Measurements from ENCODE around the gene AQP9.
A peak's percentile ranks its signal among the peaks of the same experiment; 100 is the strongest.
"Not testable (repeated sequence)": the region's sequence is repeated elsewhere in the genome, so short reads cannot be mapped to it uniquely, and the experiment has no call there.

AQP9 gene

DNA sequence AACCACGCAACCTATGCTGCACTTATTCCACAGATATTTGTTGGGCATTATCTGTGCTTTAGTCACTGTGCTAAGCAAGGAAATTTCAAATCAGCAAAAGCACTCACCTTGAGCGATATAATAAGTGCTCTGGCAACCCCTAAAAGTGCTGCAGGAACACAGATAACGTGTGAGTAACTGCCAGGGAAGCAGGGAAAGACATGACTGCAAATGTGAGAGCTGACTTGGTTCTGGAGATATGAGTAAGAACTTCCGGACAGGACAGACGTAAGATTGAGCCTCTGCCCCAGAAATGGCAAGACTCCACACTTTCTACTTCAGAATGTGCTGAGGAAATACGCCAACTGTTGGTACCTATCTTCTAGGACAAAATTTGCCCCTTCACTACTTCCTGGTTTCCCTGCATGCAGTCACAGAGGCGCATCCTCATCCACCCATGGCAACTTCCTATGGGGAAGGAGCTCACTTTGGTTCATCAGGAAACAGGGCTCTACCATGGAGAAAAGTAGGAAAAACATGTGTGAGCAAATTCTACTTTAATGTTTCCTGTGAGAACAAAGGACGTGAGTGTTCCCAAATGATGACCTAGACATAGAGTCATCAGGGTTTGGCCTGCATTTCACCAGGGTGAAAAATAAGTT is 41.7 kb downstream of the AQP9 start:
- no peak for DNase-seq (ENCODE audit: low read depth in 2 of 2)

DNA sequence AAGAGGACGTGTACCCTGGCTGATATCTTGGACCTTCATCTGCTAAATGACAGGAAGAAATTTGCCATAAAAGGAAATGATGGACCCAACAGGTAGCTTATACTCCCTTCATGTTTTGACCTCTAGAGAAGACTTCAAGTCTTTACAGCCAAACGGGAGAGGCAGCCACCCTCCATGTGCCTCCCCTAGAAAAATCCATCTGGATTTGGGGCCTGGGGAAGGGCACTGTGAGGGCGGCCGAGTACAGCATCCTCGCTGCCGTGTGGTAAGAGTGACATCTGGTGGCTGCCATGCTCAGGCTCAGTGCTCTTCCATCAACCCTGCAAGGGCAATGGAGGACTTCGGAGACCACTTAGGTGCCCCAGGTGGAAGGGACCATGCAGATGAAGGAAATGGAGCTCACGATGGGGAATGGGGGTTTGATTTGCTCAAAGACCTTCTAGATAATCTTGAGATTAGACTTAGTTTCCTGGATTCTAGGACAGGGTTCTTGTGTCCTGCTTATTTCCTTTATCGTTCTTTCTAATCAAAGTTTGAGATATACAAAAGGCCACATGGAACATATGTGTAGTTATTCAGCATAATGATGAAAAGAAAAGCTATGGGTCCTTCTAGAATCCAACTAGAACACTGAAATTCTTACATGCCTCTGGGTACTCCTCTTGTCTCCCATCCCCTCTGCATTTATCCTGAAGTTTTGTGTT is 44.4 kb downstream of the AQP9 start:
- peak; percentile 7 for DNase-seq (ENCODE audit: low read depth in 2 of 2)

GRCh38 chr15:58185439-58185838 is 47.3 kb downstream of the AQP9 start:
- no peak for DNase-seq (ENCODE audit: low read depth in 2 of 2)

DNA sequence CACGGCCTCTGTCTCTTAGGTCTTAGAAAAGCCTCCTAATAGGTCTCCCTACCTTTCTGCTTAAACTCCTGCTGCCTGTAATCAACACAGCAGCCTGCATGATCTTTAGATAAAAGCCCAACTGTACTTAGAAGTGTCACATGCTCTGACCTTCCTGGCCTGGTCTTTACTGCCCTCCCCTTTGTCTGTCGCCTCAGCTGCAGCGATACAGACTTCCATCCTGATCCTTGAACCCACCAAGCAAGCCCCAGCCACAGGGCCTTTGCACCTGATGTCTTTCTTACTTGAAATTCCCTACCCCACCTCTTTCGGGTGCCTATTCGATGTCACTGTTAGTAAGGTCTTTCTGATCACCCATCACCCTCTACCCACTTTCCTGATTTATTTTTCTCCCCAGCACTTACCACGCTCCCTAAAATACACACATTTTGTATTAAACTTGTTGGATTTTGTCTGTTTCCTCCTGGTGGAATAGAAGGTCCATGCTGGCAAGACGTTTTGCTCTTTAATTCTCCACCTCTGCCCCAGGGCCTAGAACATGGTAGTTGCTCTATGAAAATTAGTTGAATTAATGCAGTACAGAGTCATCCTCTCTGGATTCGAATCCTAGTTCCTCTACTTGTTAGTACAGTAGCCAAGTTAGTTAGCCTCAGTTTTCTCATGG is 51.1 kb downstream of the AQP9 start:
- no peak for DNase-seq (ENCODE audit: low read depth in 2 of 2)

GRCh38 chr15:58190419-58190818 is 52.2 kb downstream of the AQP9 start:
- no peak for DNase-seq (ENCODE audit: low read depth in 2 of 2)

- not testable (repeated sequence) for DNase-seq (ENCODE audit: low read depth in 2 of 2)
Observed at GRCh38 chr15:58193636-58194035, 55.5 kb downstream of the AQP9 start.

DNA sequence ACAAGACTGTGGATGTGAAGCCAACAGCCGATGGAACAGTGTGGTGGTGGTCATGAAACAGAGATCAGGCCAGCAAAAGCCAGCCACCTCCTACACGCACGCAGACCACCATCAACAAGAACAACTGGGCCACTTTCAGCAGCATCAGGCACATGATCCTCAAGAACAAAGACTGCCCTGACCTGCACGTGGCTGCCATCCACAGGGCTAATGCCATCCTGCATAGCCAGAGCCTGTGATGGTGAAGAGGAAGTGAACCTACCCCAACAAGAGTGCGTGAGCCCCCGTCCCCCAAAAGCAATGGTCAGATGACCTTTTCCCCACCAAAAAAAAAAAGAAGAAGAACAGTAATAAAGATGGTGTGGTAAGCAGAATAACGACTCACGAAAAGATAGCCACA is 62.6 kb downstream of the AQP9 start:
- DNase-seq (ENCODE audit: low read depth in 2 of 2), result no peak

DNA sequence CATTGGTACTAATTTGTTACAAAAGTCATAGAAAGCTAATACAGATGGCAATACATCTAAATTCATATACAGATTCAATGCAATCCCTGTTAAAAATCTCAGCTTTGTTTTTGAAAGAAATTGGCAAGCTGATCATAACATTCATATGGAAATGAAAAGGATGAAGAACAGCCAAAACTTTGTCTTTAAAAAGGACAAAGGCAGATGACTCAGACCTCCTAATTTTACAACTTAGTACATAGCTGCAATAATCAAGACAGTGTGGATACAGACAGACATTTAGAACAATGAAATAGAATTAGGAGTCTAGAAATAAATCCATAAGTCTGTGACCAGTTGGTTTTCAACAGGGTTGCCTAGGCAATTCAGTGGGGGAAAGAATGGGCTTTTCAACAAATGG is 63.3 kb downstream of the AQP9 start:
- DNase-seq (ENCODE audit: low read depth in 2 of 2), result no peak

DNA sequence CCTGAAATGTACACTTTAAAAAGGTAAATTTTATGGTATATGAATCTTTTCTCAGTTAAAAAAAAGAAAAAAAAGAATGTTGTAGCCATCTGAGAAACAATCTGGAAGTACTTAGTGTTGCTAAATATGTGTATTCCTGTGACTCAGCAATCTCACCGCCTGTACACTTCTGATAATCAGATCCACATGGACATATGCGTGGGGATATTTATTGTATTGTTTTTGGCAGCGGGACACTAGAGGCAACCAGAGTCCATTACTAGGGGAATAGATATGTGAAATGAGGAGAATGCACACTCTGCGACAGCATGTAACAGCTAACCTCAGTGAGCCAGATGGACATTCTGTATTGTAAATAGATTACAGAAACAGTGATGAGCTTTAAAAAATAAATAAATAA is 65.4 kb downstream of the AQP9 start:
- no peak for DNase-seq (ENCODE audit: low read depth in 2 of 2)

DNA sequence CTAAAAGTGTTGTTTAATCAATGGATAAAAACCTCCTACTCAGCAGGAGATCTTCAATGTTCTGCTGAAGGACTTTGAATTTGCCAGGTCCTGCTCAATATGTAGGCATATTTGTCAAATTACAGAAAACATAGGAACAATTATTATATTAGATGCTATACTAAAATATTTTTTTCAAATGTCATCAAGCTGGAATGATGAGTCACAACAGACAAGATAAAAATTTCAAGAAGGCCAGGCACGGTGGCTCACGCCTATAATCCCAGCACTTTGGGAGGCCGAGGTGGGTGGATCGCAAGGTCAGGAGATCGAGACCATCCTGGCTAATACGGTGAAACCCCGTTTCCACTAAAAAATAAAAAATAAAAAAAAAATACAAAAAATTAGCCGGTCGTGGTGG is 68.0 kb downstream of the AQP9 start:
- DNase-seq (ENCODE audit: low read depth in 2 of 2), result no peak

- DNase-seq (ENCODE audit: low read depth in 2 of 2), result not testable (repeated sequence)
Observed at GRCh38 chr15:58208217-58208616, 70.0 kb downstream of the AQP9 start.

DNA sequence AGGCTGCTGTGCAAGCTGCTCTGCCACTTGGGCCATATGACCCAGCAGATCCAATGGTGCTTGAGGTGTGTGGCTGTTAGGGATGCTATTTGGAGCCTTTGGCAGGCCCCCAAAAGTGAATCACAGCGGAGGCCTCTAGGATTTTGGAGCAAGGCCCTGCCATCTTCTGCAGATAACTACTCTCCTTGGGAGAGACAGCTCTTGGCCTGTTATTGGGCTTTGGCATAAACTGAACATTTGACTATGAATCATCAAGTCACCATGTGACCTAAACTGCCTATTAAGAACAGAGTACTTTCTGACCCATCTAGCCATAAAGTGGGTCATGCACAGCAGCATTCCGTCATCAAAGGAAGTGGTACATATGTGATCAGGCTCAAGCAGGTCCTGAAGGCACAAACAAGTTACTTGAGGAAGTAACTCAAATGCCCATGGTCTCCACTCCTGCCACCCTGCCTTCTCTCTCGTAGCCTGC is 70.9 kb downstream of the AQP9 start:
- not testable (repeated sequence) for DNase-seq (ENCODE audit: low read depth in 2 of 2)

DNA sequence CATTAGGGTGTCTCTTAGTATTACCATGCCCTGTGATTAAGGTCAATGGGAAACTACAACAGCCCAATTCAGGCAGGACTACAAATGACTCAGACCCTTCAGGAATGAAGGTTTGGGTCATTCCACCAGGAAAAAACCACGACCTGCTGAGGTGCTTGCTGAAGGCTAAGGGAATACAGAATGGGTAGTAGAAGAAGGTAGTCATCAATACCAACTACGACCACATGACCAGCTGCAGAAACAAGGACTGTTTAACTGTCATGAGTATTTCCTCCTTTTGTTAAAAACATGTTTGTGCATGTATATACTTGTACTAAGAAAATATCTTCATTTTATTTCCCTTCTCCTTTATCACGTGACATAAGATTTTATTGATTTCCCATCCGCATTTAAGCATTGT is 71.8 kb downstream of the AQP9 start:
- DNase-seq (ENCODE audit: low read depth in 2 of 2), result not testable (repeated sequence)

GRCh38 chr15:58212909-58213526 is 74.8 kb downstream of the AQP9 start:
- DNase-seq (ENCODE audit: low read depth in 2 of 2), result no peak

DNA sequence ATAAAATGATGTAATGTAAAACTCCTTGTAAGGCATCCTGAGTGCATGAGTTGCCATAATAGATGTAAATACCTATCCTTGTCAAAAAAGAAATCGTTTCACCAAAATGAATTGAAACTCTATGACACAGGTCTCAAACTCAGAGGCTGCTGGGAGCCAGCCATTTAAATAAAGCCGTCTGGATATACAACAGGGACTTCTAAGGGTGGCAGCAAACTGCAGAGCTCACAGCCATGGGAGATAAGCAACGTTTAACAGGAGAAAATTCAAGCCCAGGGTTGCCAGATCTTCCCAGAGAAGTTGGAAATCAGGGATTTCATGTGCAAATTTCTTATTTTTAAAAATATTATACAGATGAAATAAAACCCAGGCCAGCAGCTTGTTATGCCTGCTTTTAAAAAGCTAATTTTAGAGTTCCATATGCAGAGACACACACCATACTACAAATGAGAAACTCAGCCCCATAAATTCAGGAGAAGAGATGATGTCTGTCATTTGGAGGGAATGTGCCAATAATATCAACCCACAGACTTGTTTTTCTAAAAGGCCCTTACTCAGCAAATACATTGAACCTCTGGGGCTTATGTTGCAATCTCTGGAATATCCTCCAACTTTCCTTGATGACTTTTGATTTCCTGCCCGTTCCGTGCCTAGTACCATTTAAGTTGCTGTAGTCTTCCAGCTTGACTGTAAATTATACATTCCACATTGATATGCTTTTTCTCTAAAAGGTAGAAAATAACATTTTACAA is 75.6 kb downstream of the AQP9 start:
- DNase-seq (ENCODE audit: low read depth in 2 of 2), result no peak

GRCh38 chr15:58214591-58215340 is 76.6 kb downstream of the AQP9 start:
- no peak for DNase-seq (ENCODE audit: low read depth in 2 of 2)

DNA sequence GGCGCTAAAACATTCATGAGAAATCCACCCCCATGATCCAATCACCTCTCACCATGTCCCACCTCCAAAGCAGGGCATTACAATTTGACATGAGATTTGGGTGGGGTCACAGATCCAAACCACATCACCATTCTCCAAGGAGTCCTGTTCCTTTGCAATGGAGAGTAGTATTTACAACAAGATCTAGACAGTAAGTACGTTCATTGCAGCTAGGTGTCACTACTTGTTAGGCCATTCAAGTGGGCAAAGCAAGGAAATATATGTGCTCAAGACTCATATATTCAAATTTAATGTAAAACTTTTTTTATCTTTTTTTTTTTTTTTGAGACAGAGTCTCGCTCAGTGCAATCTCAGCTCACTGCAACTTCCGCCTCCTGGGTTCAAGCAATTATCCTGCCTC is 79.3 kb downstream of the AQP9 start:
- DNase-seq (ENCODE audit: low read depth in 2 of 2), result no peak

GRCh38 chr15:58221591-58222241 is 83.5 kb downstream of the AQP9 start:
- no peak for DNase-seq (ENCODE audit: low read depth in 2 of 2)

- no peak for DNase-seq (ENCODE audit: low read depth in 2 of 2)
Observed at GRCh38 chr15:58222679-58223078, 84.5 kb downstream of the AQP9 start.

- DNase-seq (ENCODE audit: low read depth in 2 of 2), result no peak
Observed at GRCh38 chr15:58223432-58223831, 85.3 kb downstream of the AQP9 start.

DNA sequence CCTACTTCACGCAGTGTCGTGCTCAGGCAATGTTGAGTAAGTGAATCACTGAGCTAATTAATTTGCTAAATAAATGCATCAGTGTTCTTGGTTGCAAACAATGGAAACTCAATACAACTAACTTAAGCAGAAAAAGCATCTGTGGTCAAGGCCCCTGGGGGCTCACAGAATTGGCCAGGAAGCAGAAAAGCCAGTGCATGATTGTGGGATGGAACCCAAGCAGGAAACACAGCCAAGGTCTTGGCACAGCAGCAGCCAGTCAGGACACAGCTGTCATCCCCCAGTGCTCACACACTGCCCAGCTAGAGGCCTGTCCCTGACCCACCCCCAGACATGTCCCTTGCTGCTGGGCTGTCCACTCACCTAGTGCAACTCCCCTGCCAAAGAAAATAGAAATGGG is 85.9 kb downstream of the AQP9 start:
- DNase-seq (ENCODE audit: low read depth in 2 of 2), result no peak
